Measurements from ENCODE around the gene BMP6.
"Not testable (repeated sequence)": the region's sequence is repeated elsewhere in the genome, so short reads cannot be mapped to it uniquely, and the experiment has no call there.

The BMP6 gene

GRCh38 chr6:7784248-7784647 lies 58.3 kb downstream of the BMP6 start:
- no peak overlapping the region for H3K4me3 ChIP-seq
- no peak overlapping the region for H3K27ac ChIP-seq

GRCh38 chr6:7784706-7785105 lies 58.8 kb downstream of the BMP6 start:
- Histone ChIP-seq H3K27ac (no peak overlapping the region), H3K4me3 (no peak overlapping the region)

DNA sequence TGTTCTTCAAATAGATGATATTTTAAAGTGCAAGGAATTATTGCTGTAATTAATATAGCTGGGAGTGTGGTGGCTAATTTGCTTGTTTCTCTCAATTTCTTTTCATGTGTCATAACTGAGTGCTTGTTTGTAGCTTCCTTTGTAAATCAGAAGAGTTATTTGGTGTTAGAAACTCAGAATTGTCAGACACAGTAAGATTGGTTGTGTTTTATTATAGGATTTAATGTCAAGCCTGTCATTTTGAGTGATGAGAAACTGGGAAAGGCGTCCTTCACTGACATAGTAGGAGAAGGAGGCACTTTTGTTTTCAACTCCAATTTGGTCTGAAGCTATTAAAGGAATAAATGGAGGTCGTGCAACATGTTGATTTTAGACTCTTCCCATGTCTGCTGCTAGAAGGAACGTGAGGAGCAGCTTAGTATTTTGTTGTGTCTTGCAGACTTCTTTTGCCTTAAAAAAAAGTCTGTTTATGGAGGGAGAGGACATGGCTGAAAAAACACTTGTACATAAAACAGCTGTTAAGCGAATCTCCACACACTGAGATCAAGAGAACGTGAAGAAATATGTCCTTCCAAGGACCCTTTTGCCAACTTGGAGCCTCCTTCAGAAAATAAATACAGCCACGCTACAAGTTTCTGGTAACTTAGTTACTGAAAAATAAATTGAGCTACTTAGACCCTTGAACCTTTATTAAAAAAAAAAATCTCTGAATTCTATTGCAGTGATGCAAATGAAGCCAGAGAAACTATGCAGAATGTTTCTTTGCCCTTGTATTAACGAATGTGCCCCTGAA lies 59.5 kb downstream of the BMP6 start:
- Histone ChIP-seq H3K4me3 (no peak overlapping the region), H3K27ac (no peak overlapping the region)

GRCh38 chr6:7786214-7786661 lies 60.3 kb downstream of the BMP6 start:
- no peak overlapping the region for H3K27ac ChIP-seq
- no peak overlapping the region for H3K4me3 ChIP-seq

GRCh38 chr6:7787137-7787608 lies 61.3 kb downstream of the BMP6 start:
- Histone ChIP-seq H3K4me3 (no peak overlapping the region), H3K27ac (no peak overlapping the region)

DNA sequence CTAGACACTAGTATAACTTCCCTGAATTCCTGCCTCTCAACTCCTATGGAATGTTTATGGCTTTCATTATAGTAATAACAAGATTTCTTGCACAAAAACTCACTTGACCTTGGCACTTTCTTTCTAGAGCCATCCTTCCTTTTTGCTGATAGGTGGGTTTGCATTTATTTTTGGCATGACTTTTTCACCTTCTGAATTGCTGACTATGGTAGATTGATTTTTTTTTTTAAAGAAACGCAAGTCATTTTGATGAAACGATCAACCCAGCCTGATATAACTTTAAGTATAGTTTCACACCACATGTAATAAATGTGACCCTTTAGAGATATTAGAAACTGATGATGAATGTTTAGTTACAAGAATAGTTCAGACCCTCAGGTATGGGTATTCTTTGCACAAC lies 61.8 kb downstream of the BMP6 start:
- no peak overlapping the region for H3K4me3 ChIP-seq

GRCh38 chr6:7794509-7794908 lies 68.6 kb downstream of the BMP6 start:
- Histone ChIP-seq H3K27ac (no peak overlapping the region), H3K4me3 (no peak overlapping the region)

More for the DNA sequence above, 61.8 kb downstream of the BMP6 start:
- H3K27ac ChIP-seq = no peak overlapping the region

GRCh38 chr6:7797386-7797785 lies 71.5 kb downstream of the BMP6 start:
- no peak overlapping the region for H3K4me3 ChIP-seq

GRCh38 chr6:7798751-7799150 lies 72.9 kb downstream of the BMP6 start:
- Histone ChIP-seq H3K4me3 (no peak overlapping the region), H3K27ac (no peak overlapping the region)

More at GRCh38 chr6:7797386-7797785, 71.5 kb downstream of the BMP6 start:
- no peak overlapping the region for H3K27ac ChIP-seq

GRCh38 chr6:7802662-7803061 lies 76.8 kb downstream of the BMP6 start:
- H3K27ac ChIP-seq = no peak overlapping the region
- H3K4me3 ChIP-seq = no peak overlapping the region

- Histone ChIP-seq H3K27ac (no peak overlapping the region), H3K4me3 (no peak overlapping the region)
Observed at GRCh38 chr6:7803214-7803613, 77.3 kb downstream of the BMP6 start.

- Histone ChIP-seq H3K27ac (no peak overlapping the region), H3K4me3 (no peak overlapping the region)
Observed at GRCh38 chr6:7805078-7805849, 79.4 kb downstream of the BMP6 start.

DNA sequence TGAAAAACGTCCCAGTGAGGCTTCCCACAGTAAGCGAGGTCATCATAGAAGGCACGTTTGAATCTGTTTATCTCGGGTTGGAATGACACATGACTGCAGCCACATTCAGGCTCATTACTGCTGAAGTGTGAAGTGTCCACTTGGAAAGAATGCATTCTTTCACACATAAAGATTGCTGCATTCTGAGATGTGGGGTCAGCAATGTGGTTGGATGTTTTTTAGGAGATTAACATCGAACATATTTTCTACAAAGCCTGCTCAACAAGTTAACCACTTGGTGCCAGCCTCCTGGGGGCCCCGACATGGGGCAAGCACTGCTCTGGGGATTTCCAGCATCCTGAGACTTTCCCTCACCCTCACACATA lies 79.9 kb downstream of the BMP6 start:
- Histone ChIP-seq H3K4me3 (no peak overlapping the region), H3K27ac (no peak overlapping the region)

DNA sequence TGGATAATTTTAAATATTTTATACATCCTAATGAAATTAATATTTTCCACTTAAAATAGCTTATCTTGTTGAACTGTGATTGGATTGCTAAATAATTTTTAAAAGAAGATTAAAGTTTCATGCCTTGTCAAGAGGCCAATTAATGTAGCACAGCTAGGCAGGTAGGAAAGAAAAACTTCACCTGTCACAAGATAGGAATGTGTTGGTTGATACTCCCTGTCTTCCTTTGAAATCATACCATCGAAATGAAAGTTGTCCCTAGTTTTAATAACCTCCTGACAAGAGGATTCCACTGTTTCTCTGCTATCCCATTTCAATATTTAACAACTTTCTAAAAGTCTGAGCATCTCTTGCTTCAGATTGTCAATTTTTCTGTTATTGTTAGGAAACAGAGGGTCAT lies 80.8 kb downstream of the BMP6 start:
- Histone ChIP-seq H3K4me3 (no peak overlapping the region), H3K27ac (no peak overlapping the region)

GRCh38 chr6:7809346-7809745 lies 83.4 kb downstream of the BMP6 start:
- Histone ChIP-seq H3K27ac (no peak overlapping the region), H3K4me3 (no peak overlapping the region)

DNA sequence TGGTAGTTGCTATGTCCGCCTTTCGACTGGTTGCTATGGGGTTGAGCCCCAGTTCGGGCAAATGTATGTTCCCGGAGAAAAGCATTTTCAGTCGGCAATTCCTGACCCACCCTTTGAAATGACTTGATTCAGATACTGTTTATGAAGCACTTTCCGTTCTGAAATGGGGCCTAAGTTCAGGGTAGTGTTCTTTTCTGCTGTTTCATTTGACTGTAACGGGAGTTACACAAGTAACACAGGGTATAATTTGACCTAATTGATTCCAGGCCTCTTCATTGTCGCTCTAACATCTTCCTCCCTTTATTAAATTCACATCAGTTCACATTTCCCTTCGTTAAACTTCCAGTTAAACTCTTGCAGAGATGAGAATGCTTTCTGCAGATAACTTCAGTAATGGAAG lies 85.5 kb downstream of the BMP6 start:
- Histone ChIP-seq H3K4me3 (no peak overlapping the region), H3K27ac (no peak overlapping the region)

DNA sequence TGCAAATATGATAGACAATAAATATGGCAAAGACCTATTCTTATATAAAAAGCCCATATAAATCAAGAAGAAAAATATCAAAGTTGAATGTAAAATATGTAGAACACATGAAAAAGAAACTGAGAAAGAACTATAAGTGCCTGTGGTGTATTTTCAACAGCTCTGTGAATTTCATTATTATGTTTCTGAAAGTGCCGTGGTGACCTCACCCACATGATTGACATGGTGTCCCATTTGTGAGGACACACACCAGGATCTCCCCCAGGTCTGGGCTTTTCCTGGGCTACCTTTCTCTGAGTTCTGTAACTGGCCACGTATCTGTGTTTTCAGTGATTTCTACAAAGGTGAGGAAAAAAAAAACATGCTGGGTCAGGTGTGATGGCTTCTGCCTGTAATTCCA lies 86.7 kb downstream of the BMP6 start:
- Histone ChIP-seq H3K4me3 (no peak overlapping the region), H3K27ac (no peak overlapping the region)

GRCh38 chr6:7813193-7813592 lies 87.3 kb downstream of the BMP6 start:
- Histone ChIP-seq H3K27ac (no peak overlapping the region), H3K4me3 (no peak overlapping the region)

DNA sequence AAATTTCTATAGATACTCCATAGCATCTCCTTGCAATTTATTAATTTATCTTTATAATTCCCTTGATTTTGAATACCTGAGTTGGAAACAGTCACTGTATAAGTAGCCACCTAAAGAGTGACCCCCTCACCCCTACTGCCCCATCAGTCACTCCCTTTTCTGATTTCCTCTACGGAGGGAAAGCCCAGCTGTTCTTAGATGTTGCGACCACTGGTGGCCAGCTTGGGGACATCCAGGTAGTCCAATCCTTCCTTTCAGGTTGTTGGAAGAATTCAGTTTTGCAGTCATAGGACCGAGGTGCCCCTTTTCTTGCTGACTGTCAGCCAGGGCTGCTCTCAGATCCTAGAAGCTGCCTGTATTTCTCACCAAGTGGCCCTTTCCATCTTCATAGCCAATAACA lies 87.8 kb downstream of the BMP6 start:
- Histone ChIP-seq H3K27ac (no peak overlapping the region), H3K4me3 (no peak overlapping the region)

GRCh38 chr6:7815716-7816115 lies 89.8 kb downstream of the BMP6 start:
- H3K4me3 ChIP-seq = no peak overlapping the region

DNA sequence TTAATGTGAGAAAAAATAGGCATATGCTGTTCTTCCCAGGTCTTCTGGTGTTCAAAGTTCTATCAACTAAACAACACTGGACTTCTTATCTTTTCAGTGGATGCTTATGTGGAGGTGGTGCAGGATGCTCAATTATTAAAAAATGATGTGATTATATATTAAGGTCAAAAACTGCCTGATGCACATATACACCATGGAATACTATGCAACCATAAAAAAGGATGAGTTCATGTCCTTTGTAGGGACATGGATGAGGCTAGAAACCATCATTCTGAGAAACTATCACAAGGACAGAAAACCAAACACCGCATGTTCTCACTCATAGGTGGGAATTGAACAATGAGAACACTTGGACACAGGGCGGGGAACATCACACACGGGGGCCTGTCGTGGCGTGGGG lies 91.3 kb downstream of the BMP6 start:
- H3K4me3 ChIP-seq, H3K27ac ChIP-seq: not testable (repeated sequence)

More at GRCh38 chr6:7815716-7816115, 89.8 kb downstream of the BMP6 start:
- no peak overlapping the region for H3K27ac ChIP-seq
